ENCODE data around the gene HIPK2.

The HIPK2 gene

GRCh38 chr7:139572704-139573385 is 205.0 kb downstream of the HIPK2 start:
- TF ChIP-seq, protein P1, sequence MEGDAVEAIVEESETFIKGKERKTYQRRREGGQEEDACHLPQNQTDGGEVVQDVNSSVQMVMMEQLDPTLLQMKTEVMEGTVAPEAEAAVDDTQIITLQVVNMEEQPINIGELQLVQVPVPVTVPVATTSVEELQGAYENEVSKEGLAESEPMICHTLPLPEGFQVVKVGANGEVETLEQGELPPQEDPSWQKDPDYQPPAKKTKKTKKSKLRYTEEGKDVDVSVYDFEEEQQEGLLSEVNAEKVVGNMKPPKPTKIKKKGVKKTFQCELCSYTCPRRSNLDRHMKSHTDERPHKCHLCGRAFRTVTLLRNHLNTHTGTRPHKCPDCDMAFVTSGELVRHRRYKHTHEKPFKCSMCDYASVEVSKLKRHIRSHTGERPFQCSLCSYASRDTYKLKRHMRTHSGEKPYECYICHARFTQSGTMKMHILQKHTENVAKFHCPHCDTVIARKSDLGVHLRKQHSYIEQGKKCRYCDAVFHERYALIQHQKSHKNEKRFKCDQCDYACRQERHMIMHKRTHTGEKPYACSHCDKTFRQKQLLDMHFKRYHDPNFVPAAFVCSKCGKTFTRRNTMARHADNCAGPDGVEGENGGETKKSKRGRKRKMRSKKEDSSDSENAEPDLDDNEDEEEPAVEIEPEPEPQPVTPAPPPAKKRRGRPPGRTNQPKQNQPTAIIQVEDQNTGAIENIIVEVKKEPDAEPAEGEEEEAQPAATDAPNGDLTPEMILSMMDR (IDR thresholded peaks at IDR 0.05; ENCODE audit: insufficient read depth, missing control alignments) = no peak
- FAIRE-seq (no peak), DNase-seq (ENCODE audit: insufficient read length, low spot score) (no peak)

DNA sequence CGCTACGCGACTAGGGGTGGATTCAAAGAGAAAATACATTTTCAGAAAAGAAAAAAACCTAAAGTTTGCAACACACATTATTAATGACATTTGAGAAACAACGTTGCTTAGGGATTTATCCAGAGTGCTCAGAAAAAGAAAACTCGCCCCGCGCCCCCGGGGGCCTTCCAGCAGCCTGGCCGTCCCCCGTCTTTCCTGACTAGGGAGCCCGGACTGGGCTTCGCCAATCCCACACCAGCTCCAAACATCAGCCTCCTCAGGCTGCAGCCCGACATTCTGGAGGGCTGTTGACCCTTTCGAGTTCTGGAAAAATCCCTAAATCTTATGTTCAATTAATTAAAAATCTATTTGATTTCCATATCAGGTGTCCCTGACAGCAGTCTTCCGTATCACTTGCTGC is 205.7 kb downstream of the HIPK2 start:
- no peak for FAIRE-seq
- DNase-seq (ENCODE audit: insufficient read length, low spot score) = no peak
- TF ChIP-seq, protein P1 (IDR thresholded peaks at IDR 0.05; ENCODE audit: insufficient read depth, missing control alignments) = no peak

GRCh38 chr7:139571651-139572050 is 206.1 kb downstream of the HIPK2 start:
- no peak for DNase-seq (ENCODE audit: insufficient read length, low spot score)
- TF ChIP-seq, protein P1 (IDR thresholded peaks at IDR 0.05; ENCODE audit: insufficient read depth, missing control alignments) = no peak
- no peak for FAIRE-seq

DNA sequence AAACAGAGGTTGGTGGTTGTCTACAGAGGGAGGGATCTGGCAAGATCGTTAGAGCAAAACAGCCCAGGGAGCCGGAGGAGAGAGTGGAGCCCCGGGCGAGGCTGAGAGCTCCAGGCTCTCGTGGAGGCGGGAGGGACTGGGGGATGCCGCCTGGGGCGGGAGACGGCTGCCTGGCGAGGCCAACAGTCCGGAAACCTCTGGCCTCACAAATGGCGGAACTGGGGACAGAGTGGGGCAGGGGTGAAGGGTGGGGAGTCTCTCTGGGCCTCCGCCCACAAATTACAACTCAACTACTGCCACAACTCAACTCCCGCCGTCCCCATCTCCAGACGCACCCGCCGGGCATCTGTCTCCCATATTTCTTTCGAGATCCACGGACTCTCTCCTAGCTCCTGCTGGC is 206.6 kb downstream of the HIPK2 start:
- FAIRE-seq (no peak), DNase-seq (ENCODE audit: insufficient read length, low spot score) (no peak)
- TF ChIP-seq, protein P1 (IDR thresholded peaks at IDR 0.05; ENCODE audit: insufficient read depth, missing control alignments) = no peak

- DNase-seq (ENCODE audit: insufficient read length, low spot score) (no peak), FAIRE-seq (no peak)
- TF ChIP-seq, protein P1 (IDR thresholded peaks at IDR 0.05; ENCODE audit: insufficient read depth, missing control alignments) = no peak
Observed at GRCh38 chr7:139570626-139571025, 207.2 kb downstream of the HIPK2 start.

GRCh38 chr7:139570119-139570518 is 207.7 kb downstream of the HIPK2 start:
- TF ChIP-seq, protein P1 (IDR thresholded peaks at IDR 0.05; ENCODE audit: insufficient read depth, missing control alignments) = no peak
- FAIRE-seq = no peak
- DNase-seq (ENCODE audit: insufficient read length, low spot score) = no peak

GRCh38 chr7:139568813-139569490 is 208.8 kb downstream of the HIPK2 start:
- TF ChIP-seq, protein P1 (IDR thresholded peaks at IDR 0.05; ENCODE audit: insufficient read depth, missing control alignments) = no peak
- no peak for FAIRE-seq

More at GRCh38 chr7:139568813-139569490, 208.8 kb downstream of the HIPK2 start:
- no peak for DNase-seq (ENCODE audit: insufficient read length, low spot score)

Measured in D721Med (cell line).